Measurements from ENCODE around the gene SEMA5B. TPM values are rescaled to one million over a fixed set of nuclear protein-coding genes. Genes with fewer than 3 reads are reported as not detected.

The SEMA5B gene, protein sequence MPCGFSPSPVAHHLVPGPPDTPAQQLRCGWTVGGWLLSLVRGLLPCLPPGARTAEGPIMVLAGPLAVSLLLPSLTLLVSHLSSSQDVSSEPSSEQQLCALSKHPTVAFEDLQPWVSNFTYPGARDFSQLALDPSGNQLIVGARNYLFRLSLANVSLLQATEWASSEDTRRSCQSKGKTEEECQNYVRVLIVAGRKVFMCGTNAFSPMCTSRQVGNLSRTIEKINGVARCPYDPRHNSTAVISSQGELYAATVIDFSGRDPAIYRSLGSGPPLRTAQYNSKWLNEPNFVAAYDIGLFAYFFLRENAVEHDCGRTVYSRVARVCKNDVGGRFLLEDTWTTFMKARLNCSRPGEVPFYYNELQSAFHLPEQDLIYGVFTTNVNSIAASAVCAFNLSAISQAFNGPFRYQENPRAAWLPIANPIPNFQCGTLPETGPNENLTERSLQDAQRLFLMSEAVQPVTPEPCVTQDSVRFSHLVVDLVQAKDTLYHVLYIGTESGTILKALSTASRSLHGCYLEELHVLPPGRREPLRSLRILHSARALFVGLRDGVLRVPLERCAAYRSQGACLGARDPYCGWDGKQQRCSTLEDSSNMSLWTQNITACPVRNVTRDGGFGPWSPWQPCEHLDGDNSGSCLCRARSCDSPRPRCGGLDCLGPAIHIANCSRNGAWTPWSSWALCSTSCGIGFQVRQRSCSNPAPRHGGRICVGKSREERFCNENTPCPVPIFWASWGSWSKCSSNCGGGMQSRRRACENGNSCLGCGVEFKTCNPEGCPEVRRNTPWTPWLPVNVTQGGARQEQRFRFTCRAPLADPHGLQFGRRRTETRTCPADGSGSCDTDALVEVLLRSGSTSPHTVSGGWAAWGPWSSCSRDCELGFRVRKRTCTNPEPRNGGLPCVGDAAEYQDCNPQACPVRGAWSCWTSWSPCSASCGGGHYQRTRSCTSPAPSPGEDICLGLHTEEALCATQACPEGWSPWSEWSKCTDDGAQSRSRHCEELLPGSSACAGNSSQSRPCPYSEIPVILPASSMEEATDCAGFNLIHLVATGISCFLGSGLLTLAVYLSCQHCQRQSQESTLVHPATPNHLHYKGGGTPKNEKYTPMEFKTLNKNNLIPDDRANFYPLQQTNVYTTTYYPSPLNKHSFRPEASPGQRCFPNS
- total RNA-seq, result not detected

DNA sequence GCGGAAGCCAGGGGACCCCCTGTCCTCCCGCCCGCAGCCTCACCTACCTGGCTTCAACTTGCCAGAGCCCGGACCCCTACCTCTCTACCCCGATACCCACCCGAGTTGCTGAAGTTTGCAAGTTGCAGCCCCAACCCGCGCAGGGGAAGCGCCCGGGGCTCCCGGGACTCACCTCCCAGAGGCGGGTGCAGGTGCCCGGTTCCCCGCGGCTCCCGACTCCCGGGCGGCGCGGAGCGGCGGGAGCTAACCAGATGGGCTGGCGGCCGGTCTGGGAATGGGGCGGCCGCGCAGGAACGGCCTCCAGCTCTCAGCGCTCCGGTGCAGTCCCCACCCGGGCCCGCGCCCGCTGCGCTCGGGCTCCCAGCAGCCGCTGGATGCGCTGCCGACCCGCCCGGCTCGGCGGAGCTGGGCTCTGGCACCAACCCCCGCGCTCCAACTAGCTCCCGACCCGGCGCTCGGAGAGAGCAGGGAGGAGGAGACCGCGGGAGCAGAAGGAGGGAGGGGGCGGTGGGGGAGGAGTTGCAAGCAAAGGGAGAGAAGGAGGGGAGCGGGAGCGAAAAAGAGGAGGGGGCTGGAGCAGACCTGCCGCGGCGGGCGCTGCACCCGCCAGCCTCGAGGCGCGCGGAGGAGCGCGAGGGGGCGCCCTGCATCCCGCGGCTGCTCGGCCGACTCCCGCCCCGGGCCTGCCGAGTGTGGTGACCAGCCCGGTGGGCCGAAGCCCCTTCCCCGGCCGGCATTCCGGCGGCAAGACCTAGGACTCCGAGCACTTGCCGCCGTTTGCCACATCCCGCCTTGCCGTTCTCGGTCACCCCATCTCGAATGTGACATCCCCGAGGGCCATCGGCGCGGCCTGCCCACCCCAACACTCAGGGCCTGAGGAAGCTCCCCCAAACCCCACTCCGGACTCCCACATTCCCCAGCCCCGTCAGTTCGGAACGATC, at the start of gene SEMA5B:
SEMA5B (minus strand) TSS at position 472 of the 941 bp plus-strand sequence. CDS start 66,500 bp downstream, outside the sequence.
- Mint-ChIP-seq H3K4me3 (peak within 1 kb of the TSS; percentile 44), H3K36me3 (ENCODE audit: low read depth) (no peaks in the 10 kb centered on the region), H3K27me3 (peaks cover 54% of the 10 kb centered on the region), H3K27ac (no peak within 1 kb of the TSS), H3K9me3 (ENCODE audit: low read depth) (no peaks in the 10 kb centered on the region), H3K4me1 (peaks cover 19% of the 10 kb centered on the region)
- CTCF ChIA-PET, result interaction anchor here (0.6 to 2.5 kb wide), 17 partner anchors 9 to 463 kb away, joined by 3 to 13 read pairs (median 4); partner anchors contain the start of gene PDIA5
- peak; percentile 45 for ATAC-seq
- DNase-seq, result peak; percentile 37
- POLR2A ChIA-PET, result no interaction called here
- intact Hi-C loops (cut with DNase I, micrococcal nuclease), result loop anchor here (1.0 to 5.0 kb wide), 7 partner anchors 84 to 1480 kb away; partner anchors contain the start of genes DTX3L (in 1 of the 2), PARP9 (in 1 of the 2) and POLQ (in 1 of the 2)

DNA sequence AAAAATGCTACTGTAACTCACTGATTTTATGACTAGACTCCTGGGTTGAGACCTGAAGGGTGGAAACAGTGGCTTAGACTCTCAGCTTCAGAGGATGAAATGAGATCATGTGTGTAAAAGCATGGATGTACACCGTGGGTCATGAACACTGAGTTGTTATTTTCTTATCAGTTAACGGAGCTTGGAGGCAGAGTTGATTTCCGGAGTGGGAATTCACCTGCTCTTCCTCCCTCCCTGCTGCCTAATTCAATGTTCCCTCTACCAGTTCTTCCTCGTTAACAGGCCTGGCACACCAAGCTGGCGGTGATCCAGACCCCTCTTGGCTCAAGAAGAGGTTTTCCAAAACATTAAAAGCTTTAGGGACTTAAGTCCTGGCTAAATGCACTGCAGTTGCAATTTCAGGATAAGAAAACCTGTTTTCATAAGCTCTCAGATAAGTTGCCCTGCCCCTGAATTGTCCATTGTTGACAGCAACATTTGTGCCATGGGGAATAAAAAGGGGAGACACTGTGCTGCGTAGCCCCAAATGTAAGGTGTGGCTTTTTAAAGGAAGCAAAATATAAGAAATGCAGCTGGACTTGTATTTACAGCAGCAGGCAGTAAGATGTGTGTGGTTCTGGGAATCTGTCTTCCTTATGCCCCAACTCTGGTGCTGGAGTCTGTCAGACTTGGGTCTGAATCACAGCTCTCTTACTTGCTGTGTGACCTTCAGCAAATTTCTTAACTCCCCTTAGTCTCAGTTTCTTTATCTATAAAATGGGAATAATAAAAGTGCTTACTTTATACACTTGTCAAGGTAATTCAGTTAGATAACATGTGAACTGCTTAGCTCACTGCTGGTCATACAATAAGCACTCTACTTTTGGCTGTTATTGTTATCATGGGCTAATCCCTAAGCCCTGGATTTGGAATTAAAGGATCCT, 49.2 kb upstream of the SEMA5B start:
- Mint-ChIP-seq H3K4me1 (peaks cover 23% of the 10 kb centered on the region), H3K27ac (no peak overlapping the region), H3K27me3 (no peaks in the 10 kb centered on the region), H3K9me3 (ENCODE audit: low read depth) (no peaks in the 10 kb centered on the region), H3K36me3 (ENCODE audit: low read depth) (peaks cover 5% of the 10 kb centered on the region), H3K4me3 (no peak overlapping the region)
- peak; percentile 74 for ATAC-seq
- ChIA-PET CTCF (interaction anchor here (1.2 kb wide), 2 partner anchors 11 to 322 kb away, joined by 3 to 4 read pairs; no protein-coding TSS in a partner anchor), POLR2A (interaction anchor here (0.9 kb wide), 1 partner anchor 9 kb away, joined by 3 read pairs; no protein-coding TSS in a partner anchor)
- intact Hi-C loops (cut with DNase I, micrococcal nuclease), result no loop called here
- DNase-seq, result no peak

DNA sequence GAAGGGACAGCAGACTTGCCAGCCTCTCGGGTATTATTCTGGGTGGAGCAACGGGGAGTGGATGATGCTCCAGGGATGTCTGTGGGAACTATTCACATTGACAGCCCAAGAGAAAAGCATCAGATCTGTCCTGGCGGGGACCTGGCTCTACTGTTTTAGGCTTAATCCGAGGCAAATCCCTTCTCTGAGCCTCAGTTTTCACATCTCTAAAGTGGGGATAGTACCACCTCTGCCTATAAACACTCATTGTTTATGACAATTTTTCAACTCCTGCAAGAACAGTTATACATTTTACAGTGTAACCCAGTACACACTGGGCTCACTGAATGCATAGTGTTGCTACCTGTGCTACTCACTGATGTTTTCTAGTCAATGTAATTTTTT, 48.5 kb upstream of the SEMA5B start:
- Mint-ChIP-seq H3K36me3 (ENCODE audit: low read depth) (peaks cover 5% of the 10 kb centered on the region), H3K4me3 (no peak overlapping the region), H3K27ac (no peak overlapping the region), H3K4me1 (peaks cover 26% of the 10 kb centered on the region), H3K9me3 (ENCODE audit: low read depth) (no peaks in the 10 kb centered on the region), H3K27me3 (no peaks in the 10 kb centered on the region)
- ChIA-PET POLR2A (no interaction called here), CTCF (no interaction called here)
- intact Hi-C loops (cut with DNase I, micrococcal nuclease), result no loop called here
- ATAC-seq, result no peak
- no peak for DNase-seq

DNA sequence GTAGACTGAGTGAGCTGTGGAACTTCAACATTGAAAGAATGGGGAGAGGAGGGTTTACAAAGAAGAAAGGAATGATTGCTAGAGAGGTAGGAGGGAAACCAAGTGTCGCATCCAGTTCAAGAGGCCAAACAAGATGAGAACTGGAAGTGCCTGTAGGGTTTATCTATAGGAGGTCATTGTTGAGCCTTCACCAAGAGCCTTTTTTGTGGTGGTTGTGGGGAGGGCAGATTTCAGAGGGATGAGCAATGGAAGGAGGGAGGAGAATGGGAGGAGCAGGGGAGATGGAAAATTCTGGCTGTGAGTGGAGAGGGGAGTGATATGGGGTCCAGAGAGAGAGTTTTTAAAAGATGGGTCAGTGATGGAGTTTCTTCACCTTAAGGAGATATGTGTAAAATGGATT, 47.8 kb upstream of the SEMA5B start:
- ChIA-PET POLR2A (no interaction called here), CTCF (no interaction called here)
- intact Hi-C loops (cut with DNase I, micrococcal nuclease), result no loop called here
- ATAC-seq (no peak), DNase-seq (no peak)
- Mint-ChIP-seq H3K27me3 (no peaks in the 10 kb centered on the region), H3K4me3 (no peak overlapping the region), H3K27ac (no peak overlapping the region), H3K4me1 (peaks cover 26% of the 10 kb centered on the region), H3K9me3 (ENCODE audit: low read depth) (no peaks in the 10 kb centered on the region), H3K36me3 (ENCODE audit: low read depth) (peaks cover 5% of the 10 kb centered on the region)

DNA sequence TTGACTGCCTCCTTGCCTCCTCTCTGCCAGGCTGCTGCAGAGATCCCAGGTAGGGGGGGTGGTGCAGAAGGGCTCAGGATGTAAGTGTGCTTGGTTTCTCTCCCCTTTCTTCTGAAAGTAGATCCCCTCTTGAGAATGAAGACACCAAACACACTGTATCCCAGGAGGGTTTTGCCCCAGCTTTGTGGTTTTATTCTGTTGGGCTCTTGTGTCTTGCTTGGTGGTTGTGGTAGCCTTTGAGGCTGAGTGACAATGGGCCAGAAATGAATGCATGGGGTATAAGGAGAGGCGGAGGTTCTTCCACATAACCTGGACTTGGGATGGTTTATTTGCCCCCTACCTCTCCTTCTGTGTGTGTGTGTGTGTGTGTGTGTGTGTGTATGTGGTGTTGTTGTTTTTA, 45.0 kb upstream of the SEMA5B start:
- CTCF ChIA-PET, result interaction anchor here (1.7 kb wide), 1 partner anchor 9 kb away, joined by 6 read pairs; no protein-coding TSS in a partner anchor

DNA sequence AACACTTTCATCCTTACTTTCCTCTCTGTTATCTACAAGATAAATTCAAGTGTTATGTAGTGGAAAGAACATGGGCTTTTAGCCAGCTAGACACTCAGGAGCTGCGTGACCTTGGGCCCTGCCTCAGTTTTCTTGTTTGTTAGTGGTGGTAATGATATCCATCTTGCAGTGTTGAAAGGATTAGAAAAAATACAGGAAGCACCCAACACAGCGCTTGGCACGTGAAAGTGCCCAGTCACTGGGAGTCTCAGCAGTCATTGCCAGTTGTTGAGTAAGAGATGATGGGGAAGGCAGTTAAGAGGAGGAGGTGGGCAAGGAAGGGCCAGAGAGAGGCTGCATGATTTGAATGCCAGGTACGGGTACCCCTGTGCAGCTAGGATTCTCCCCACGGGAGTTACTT, 44.6 kb upstream of the SEMA5B start:
- no peaks in the 10 kb centered on the region for H3K9me3 Mint-ChIP-seq (ENCODE audit: low read depth)
- H3K27me3 Mint-ChIP-seq, result no peaks in the 10 kb centered on the region
- intact Hi-C loops (cut with DNase I, micrococcal nuclease), result no loop called here
- H3K27ac Mint-ChIP-seq, result no peak overlapping the region
- ATAC-seq (no peak), DNase-seq (no peak)
- H3K36me3 Mint-ChIP-seq (ENCODE audit: low read depth), result peaks cover 4% of the 10 kb centered on the region
- ChIA-PET CTCF (interaction anchor here (1.7 kb wide), 1 partner anchor 9 kb away, joined by 6 read pairs; no protein-coding TSS in a partner anchor), POLR2A (no interaction called here)
- no peak overlapping the region for H3K4me3 Mint-ChIP-seq
- H3K4me1 Mint-ChIP-seq, result peaks cover 35% of the 10 kb centered on the region

More for the DNA sequence above, 45.0 kb upstream of the SEMA5B start:
- ATAC-seq (no peak), DNase-seq (no peak)
- intact Hi-C loops (cut with DNase I, micrococcal nuclease), result no loop called here
- H3K27me3 Mint-ChIP-seq, result no peaks in the 10 kb centered on the region
- H3K4me3 Mint-ChIP-seq, result no peak overlapping the region
- H3K4me1 Mint-ChIP-seq, result peaks cover 35% of the 10 kb centered on the region
- no peak overlapping the region for H3K27ac Mint-ChIP-seq
- H3K9me3 Mint-ChIP-seq (ENCODE audit: low read depth), result no peaks in the 10 kb centered on the region
- POLR2A ChIA-PET, result no interaction called here
- peaks cover 4% of the 10 kb centered on the region for H3K36me3 Mint-ChIP-seq (ENCODE audit: low read depth)

DNA sequence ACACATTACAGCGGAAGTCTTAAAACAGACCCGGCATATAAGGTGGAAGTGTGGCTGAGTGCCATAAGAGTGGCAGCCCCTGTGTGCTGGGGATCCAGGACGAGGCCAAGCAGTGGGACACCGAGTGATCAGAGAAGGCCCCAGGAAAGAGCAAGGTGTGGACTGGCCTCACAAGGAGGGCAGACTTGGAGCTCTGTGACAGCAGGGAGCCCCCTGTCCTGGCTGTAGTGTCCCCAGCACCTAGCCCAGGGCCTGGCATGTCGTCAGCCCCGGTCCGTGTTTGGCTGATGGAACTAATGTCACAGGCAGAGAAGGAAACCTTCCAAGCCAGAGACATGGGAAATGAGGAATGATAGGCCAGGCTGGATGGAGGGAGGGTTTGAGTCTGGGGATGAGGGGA, 44.0 kb upstream of the SEMA5B start:
- no peaks in the 10 kb centered on the region for H3K9me3 Mint-ChIP-seq (ENCODE audit: low read depth)
- no peak overlapping the region for H3K4me3 Mint-ChIP-seq
- ATAC-seq, result no peak
- intact Hi-C loops (cut with DNase I, micrococcal nuclease), result no loop called here
- no peaks in the 10 kb centered on the region for H3K27me3 Mint-ChIP-seq
- DNase-seq, result no peak
- H3K36me3 Mint-ChIP-seq (ENCODE audit: low read depth), result peaks cover 7% of the 10 kb centered on the region
- H3K27ac Mint-ChIP-seq, result no peak overlapping the region
- POLR2A ChIA-PET, result no interaction called here
- CTCF ChIA-PET, result interaction anchor here (0.6 to 2.1 kb wide), 3 partner anchors 10 to 172 kb away, joined by 3 to 7 read pairs (median 6); no protein-coding TSS in a partner anchor
- H3K4me1 Mint-ChIP-seq, result peaks cover 36% of the 10 kb centered on the region

DNA sequence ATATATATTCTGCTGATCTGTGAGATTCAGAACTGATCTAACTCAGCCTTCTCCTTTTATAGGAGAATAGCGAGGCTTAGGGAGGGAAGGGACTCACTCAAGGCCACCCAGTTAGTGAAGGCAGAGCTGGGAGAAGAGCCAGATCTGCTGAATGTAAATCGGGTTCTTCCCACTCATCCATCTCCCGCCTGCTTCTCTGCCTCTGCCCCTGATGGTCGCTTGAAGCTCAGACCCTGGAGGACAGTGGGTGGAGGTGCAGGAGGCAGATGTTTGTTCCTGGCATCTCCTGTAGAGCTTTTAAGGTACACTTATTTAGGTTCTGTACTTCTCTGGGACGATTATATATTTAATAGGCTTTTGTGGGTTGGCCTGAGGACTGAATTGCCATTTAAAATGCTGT, 43.6 kb upstream of the SEMA5B start:
- Mint-ChIP-seq H3K4me3 (no peak overlapping the region), H3K4me1 (peaks cover 34% of the 10 kb centered on the region), H3K27me3 (no peaks in the 10 kb centered on the region), H3K9me3 (ENCODE audit: low read depth) (no peaks in the 10 kb centered on the region), H3K36me3 (ENCODE audit: low read depth) (peaks cover 7% of the 10 kb centered on the region), H3K27ac (no peak overlapping the region)
- ChIA-PET CTCF (interaction anchor here (0.6 to 2.1 kb wide), 4 partner anchors 10 to 440 kb away, joined by 3 to 7 read pairs (median 4); no protein-coding TSS in a partner anchor), POLR2A (no interaction called here)
- intact Hi-C loops (cut with DNase I, micrococcal nuclease), result no loop called here
- ATAC-seq (no peak), DNase-seq (no peak)

DNA sequence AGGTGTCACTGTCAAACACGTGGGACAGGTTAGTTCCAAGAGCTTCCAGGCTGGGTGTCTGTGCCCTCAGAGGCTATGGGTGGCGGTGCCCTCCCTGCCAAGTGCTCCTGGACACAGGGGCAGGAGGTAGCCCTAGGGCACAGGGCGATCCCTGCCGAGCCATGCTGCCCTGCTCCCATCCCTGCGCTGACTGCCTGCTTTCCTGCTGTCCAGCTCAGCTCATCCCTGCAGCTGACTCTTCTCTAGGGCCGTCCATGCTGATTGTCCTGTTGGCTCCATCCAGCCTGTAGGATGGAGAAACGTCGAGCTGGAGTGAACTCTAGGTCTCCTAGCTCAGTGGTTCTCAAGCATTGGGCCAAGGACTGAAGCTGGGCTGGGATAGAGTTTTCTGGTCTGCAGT, 42.9 kb upstream of the SEMA5B start:
- ChIA-PET POLR2A (no interaction called here), CTCF (interaction anchor here (2.1 kb wide), 1 partner anchor 42 kb away, joined by 7 read pairs; no protein-coding TSS in a partner anchor)
- ATAC-seq (no peak), DNase-seq (no peak)
- Mint-ChIP-seq H3K27me3 (no peaks in the 10 kb centered on the region), H3K36me3 (ENCODE audit: low read depth) (peaks cover 7% of the 10 kb centered on the region), H3K4me3 (no peak overlapping the region), H3K4me1 (peaks cover 33% of the 10 kb centered on the region), H3K9me3 (ENCODE audit: low read depth) (no peaks in the 10 kb centered on the region), H3K27ac (no peak overlapping the region)
- intact Hi-C loops (cut with DNase I, micrococcal nuclease), result no loop called here

All from activated CD4-positive, alpha-beta T cell treated with anti-CD3 and anti-CD28 coated beads for 36 hours (primary cell).